Fibroblast of lung (primary cell): ENCODE data around the gene TRIP6. TPM values are rescaled to one million over a fixed set of nuclear protein-coding genes. Genes with fewer than 3 reads are reported as not detected.

Experiments
- DNase-seq, 2 donors: peaks; one replicate each; pipeline versions ENCODE4 v3.0.0 to v3.0.0-alpha.2; 2010; ENCODE audit warnings: low read depth in 2 of 2
- H2AFZ ChIP-seq: 2 replicates; pipeline ENCODE4 v1.5.1; 2012; ENCODE audit warnings: low read length, control low read depth, inconsistent platforms
- H3K27ac ChIP-seq: 2 replicates; pipeline ENCODE4 v1.5.1; 2011; ENCODE audit warnings: low read length, control low read depth; ENCODE audit not compliant: insufficient read depth
- H3K27me3 ChIP-seq: 2 replicates; pipeline ENCODE4 v1.5.1; 2011; ENCODE audit warnings: mild to moderate bottlenecking, low read length; ENCODE audit not compliant: control insufficient read depth, insufficient read depth
- H3K36me3 ChIP-seq: 2 replicates; pipeline ENCODE4 v1.5.1; 2011; ENCODE audit warnings: low read length; ENCODE audit not compliant: control insufficient read depth, insufficient read depth
- H3K4me1 ChIP-seq: 2 replicates; pipeline ENCODE4 v1.5.1; 2011; ENCODE audit warnings: low read length; ENCODE audit not compliant: control insufficient read depth, insufficient read depth; ENCODE audit errors: extremely low read depth
- H3K4me2 ChIP-seq: 2 replicates; pipeline ENCODE4 v1.5.1; 2011; ENCODE audit warnings: low read length, control low read depth; ENCODE audit not compliant: insufficient read depth; ENCODE audit errors: extremely low read depth
- H3K4me3 ChIP-seq, 4 experiments: fragments of 200-600 bp in 1 of 4; sonication (generic) in 1 of 4; replicated peaks in 1 of 4; 2 replicates each; pipeline ENCODE4 v1.5.1; 2011 to 2016; ENCODE audit warnings: low read length in 4 of 4, low read depth in 3 of 4, mild to moderate bottlenecking in 3 of 4, control low read depth in 2 of 4, inconsistent platforms in 1 of 4, mixed read lengths in 1 of 4; ENCODE audit not compliant: insufficient read depth in 1 of 4; ENCODE audit errors: control extremely low read depth in 1 of 4
- H3K79me2 ChIP-seq: 2 replicates; pipeline ENCODE4 v1.5.1; 2012; ENCODE audit warnings: mild to moderate bottlenecking, low read length, inconsistent platforms; ENCODE audit not compliant: control insufficient read depth, insufficient read depth
- H3K9ac ChIP-seq: 2 replicates; pipeline ENCODE4 v1.5.1; 2011; ENCODE audit warnings: mild to moderate bottlenecking, low read length, control low read depth; ENCODE audit not compliant: insufficient read depth
- H3K9me3 ChIP-seq: 2 replicates; pipeline ENCODE4 v1.5.1; 2012; ENCODE audit warnings: low read depth, low read length; ENCODE audit not compliant: control insufficient read depth, insufficient read depth
- H4K20me1 ChIP-seq: 2 replicates; pipeline ENCODE4 v1.5.1; 2011; ENCODE audit warnings: low read length; ENCODE audit not compliant: control insufficient read depth, insufficient read depth; ENCODE audit errors: extremely low read depth
- CTCF ChIP-seq, 2 donors: IDR thresholded peaks in 1 of 2; conservative IDR thresholded peaks in 1 of 2; 1 replicate in 1 of 2; 2 replicates in 1 of 2; pipeline ENCODE4 v1.5.1; 2011 to 2012; ENCODE audit warnings: low read length in 2 of 2, control low read depth in 1 of 2, inconsistent platforms in 1 of 2, low read depth in 1 of 2, mild to moderate bottlenecking in 1 of 2
- EZH2 ChIP-seq: IDR thresholded peaks from 2 replicates; pipeline ENCODE4 v1.5.1; 2012; ENCODE audit warnings: low read length, control low read depth, mild to moderate bottlenecking; ENCODE audit errors: missing control alignments
- polyA plus RNA-seq, 2 donors: library from polyadenylated mRNA; depleted of rRNA in 1 of 2; stranded (reverse) in 1 of 2; unstranded in 1 of 2; fragments of >200 nt; gene quantifications; 2 replicates each; pipeline ENCODE4 v1.2.1, GENCODE V29; 2011 to 2012; ENCODE audit warnings: missing spikeins in 1 of 2
- total RNA-seq: library from RNA; depleted of rRNA; stranded (reverse); fragments of >200 nt; gene quantifications from 2 replicates; pipeline ENCODE4 v1.2.1, GENCODE V29; 2014

Gene TRIP6
- total and polyA plus RNA-seq, 2 donors (not counting 1 experiment from before 2014, with no cell fraction given) = 76.2 to 96.1 TPM

GRCh38 chr7:100825751-100826513 is 41.3 kb upstream of the TRIP6 start:
- Histone ChIP-seq H4K20me1 (no peaks in the 10 kb centered on the region), H3K9me3 (no peaks in the 10 kb centered on the region), H3K4me1 (peaks cover 3% of the 10 kb centered on the region), H3K4me2 (peak overlapping the region; percentile 60), H3K27me3 (no peaks in the 10 kb centered on the region), H3K79me2 (peaks cover 27% of the 10 kb centered on the region), H2AFZ (no peak overlapping the region), H3K9ac (peak overlapping the region; percentile 58), H3K4me3 (peak overlapping the region; percentile 87 to 88 (median 88)), H3K27ac (peak overlapping the region; percentile 8), H3K36me3 (peaks cover 17% of the 10 kb centered on the region)
- TF ChIP-seq EZH2 (no peak), CTCF (conservative IDR thresholded peaks at IDR 0.05 in 1 of 2, IDR thresholded peaks at IDR 0.05 in 1 of 2; ENCODE audit: low read depth in 1 of 2, low read length in 2 of 2) (peak; percentile 43 to 51)
- DNase-seq = peak; percentile 43 to 71

GRCh38 chr7:100826514-100827329 is 40.5 kb upstream of the TRIP6 start:
- Histone ChIP-seq H3K4me1 (peaks cover 3% of the 10 kb centered on the region), H3K9me3 (no peaks in the 10 kb centered on the region), H2AFZ (peak overlapping the region; percentile 23), H3K9ac (peak overlapping the region; percentile 58), H4K20me1 (no peaks in the 10 kb centered on the region), H3K27me3 (no peaks in the 10 kb centered on the region), H3K4me3 (peak overlapping the region; percentile 87 to 88 (median 88)), H3K4me2 (peak overlapping the region; percentile 60), H3K79me2 (peaks cover 27% of the 10 kb centered on the region), H3K36me3 (peaks cover 17% of the 10 kb centered on the region), H3K27ac (no peak overlapping the region)
- DNase-seq = peak in 1 of 2 donors; percentile 9
- TF ChIP-seq EZH2 = no peak
- no peak for TF ChIP-seq CTCF (conservative IDR thresholded peaks at IDR 0.05 in 1 of 2, IDR thresholded peaks at IDR 0.05 in 1 of 2; ENCODE audit: low read depth in 1 of 2, low read length in 2 of 2)
